Neutrophil (primary cell): ENCODE measurements around the gene KRTAP1-3.
"Not testable (repeated sequence)": the region's sequence is repeated elsewhere in the genome, so short reads cannot be mapped to it uniquely, and the experiment has no call there.

Source experiments
- H3K27ac ChIP-seq: fragments of 200-600 bp; sonication (generic); 2 replicates; pipeline ENCODE4 v1.5.1; 2016; ENCODE audit warnings: mild to moderate bottlenecking, moderate library complexity
- H3K27me3 ChIP-seq: fragments of 200-600 bp; sonication (generic); 2 replicates; pipeline ENCODE4 v1.6.0; 2016; ENCODE audit warnings: mild to moderate bottlenecking
- H3K36me3 ChIP-seq: fragments of 200-600 bp; sonication (generic); 2 replicates; pipeline ENCODE4 v1.5.1; 2017
- H3K4me1 ChIP-seq, 2 experiments: fragments of 200-600 bp in 1 of 2; sonication (generic) in 1 of 2; 1 replicate in 1 of 2; 2 replicates in 1 of 2; pipeline versions ENCODE4 v1.5.1 to v1.6.1; 2013 to 2016; ENCODE audit warnings: low read depth in 1 of 2, low read length in 1 of 2, mild to moderate bottlenecking in 1 of 2, moderate library complexity in 1 of 2; ENCODE audit not compliant: control insufficient read depth in 1 of 2, insufficient read depth in 1 of 2
- H3K4me3 ChIP-seq, 2 experiments: fragments of 200-600 bp in 1 of 2; sonication (generic) in 1 of 2; 1 replicate in 1 of 2; 2 replicates in 1 of 2; pipeline ENCODE4 v1.5.1; 2013 to 2016; ENCODE audit warnings: low read depth in 1 of 2, low read length in 1 of 2, mild to moderate bottlenecking in 1 of 2, moderate library complexity in 1 of 2
- H3K9me3 ChIP-seq: fragments of 200-600 bp; sonication (generic); 2 replicates; pipeline ENCODE4 v1.5.1; 2016
- CTCF ChIP-seq: fragments of 200-600 bp; sonication (generic); IDR thresholded peaks from 2 replicates; pipeline ENCODE4 v1.5.1; 2016; ENCODE audit warnings: antibody characterized with exemption

Gene KRTAP1-3

GRCh38 chr17:41034346-41034935, at the start of gene KRTAP1-3:
Gene KRTAP1-3 (minus strand): TSS chr17:41034874. CDS start chr17:41034821, 53 bp downstream.
- H3K27me3 ChIP-seq = peaks cover 32% of the 10 kb centered on the region
- H3K9me3 ChIP-seq, H3K36me3 ChIP-seq, H3K4me1 ChIP-seq, H3K27ac ChIP-seq, H3K4me3 ChIP-seq: not testable (repeated sequence)

GRCh38 chr17:41084100-41084856, 49.6 kb upstream of the KRTAP1-3 start, which contains the start of gene KRTAP4-7:
Gene KRTAP4-7 (plus strand): TSS chr17:41084150. CDS start chr17:41084207, 57 bp downstream.
- H3K36me3 ChIP-seq, H3K27me3 ChIP-seq, H3K4me3 ChIP-seq, H3K27ac ChIP-seq, H3K9me3 ChIP-seq, H3K4me1 ChIP-seq: not testable (repeated sequence)

GRCh38 chr17:41083427-41083826, 48.8 kb upstream of the KRTAP1-3 start:
- not testable (repeated sequence) for H3K36me3 ChIP-seq, H3K27ac ChIP-seq, H3K27me3 ChIP-seq, H3K4me3 ChIP-seq, H3K9me3 ChIP-seq, H3K4me1 ChIP-seq

- no peak overlapping the region for H3K4me3 ChIP-seq
- no peaks in the 10 kb centered on the region for H3K36me3 ChIP-seq
- no peak overlapping the region for H3K27ac ChIP-seq
- H3K4me1 ChIP-seq = no peaks in the 10 kb centered on the region
- H3K27me3 ChIP-seq = no peaks in the 10 kb centered on the region
- no peak for TF ChIP-seq CTCF
- no peaks in the 10 kb centered on the region for H3K9me3 ChIP-seq
These were observed 48.0 kb upstream of the KRTAP1-3 start for GRCh38 chr17:41082626-41083025.

GRCh38 chr17:41076788-41077187, 42.1 kb upstream of the KRTAP1-3 start:
- TF ChIP-seq CTCF = no peak
- H3K27me3 ChIP-seq = peaks cover 10% of the 10 kb centered on the region
- H3K9me3 ChIP-seq = no peaks in the 10 kb centered on the region
- H3K4me3 ChIP-seq = no peak overlapping the region
- no peaks in the 10 kb centered on the region for H3K4me1 ChIP-seq
- no peaks in the 10 kb centered on the region for H3K36me3 ChIP-seq
- no peak overlapping the region for H3K27ac ChIP-seq

- Histone ChIP-seq H3K36me3 (no peaks in the 10 kb centered on the region), H3K9me3 (no peaks in the 10 kb centered on the region), H3K27me3 (peaks cover 10% of the 10 kb centered on the region), H3K4me1 (peaks cover 7 to 13% of the 10 kb centered on the region in 2 experiments), H3K27ac (no peak overlapping the region), H3K4me3 (no peak overlapping the region)
- TF ChIP-seq CTCF = no peak
These were observed 39.0 kb upstream of the KRTAP1-3 start for GRCh38 chr17:41073676-41074075.
